ENCODE measurements around the gene NPAS1.
"Not testable (repeated sequence)": the region's sequence is repeated elsewhere in the genome, so short reads cannot be mapped to it uniquely, and the experiment has no call there.

NPAS1 gene

GRCh38 chr19:47068246-47068645 is 48.6 kb downstream of the NPAS1 start:
- Histone ChIP-seq H3K9me3 (ENCODE audit: control insufficient read depth, low read length) (no peaks in the 10 kb centered on the region), H3K4me3 (ENCODE audit: low read length) (no peak overlapping the region), H3K36me3 (ENCODE audit: control insufficient read depth, insufficient read depth, low read length) (peaks cover 22% of the 10 kb centered on the region)

GRCh38 chr19:47068876-47069406 is 49.3 kb downstream of the NPAS1 start:
- no peaks in the 10 kb centered on the region for H3K9me3 ChIP-seq (ENCODE audit: control insufficient read depth, low read length)
- no peak overlapping the region for H3K9ac ChIP-seq (ENCODE audit: low read length)
- H3K27me3 ChIP-seq (ENCODE audit: control insufficient read depth, insufficient read depth, low read length): no peaks in the 10 kb centered on the region
- H3K4me1 ChIP-seq (ENCODE audit: control insufficient read depth, insufficient read depth, low read length): no peaks in the 10 kb centered on the region
- no peak overlapping the region for H3K4me3 ChIP-seq (ENCODE audit: low read length)
- H3K36me3 ChIP-seq (ENCODE audit: control insufficient read depth, insufficient read depth, low read length): peaks cover 22% of the 10 kb centered on the region

More at GRCh38 chr19:47068246-47068645, 48.6 kb downstream of the NPAS1 start:
- Histone ChIP-seq H3K27me3 (ENCODE audit: control insufficient read depth, insufficient read depth, low read length) (no peaks in the 10 kb centered on the region), H3K4me1 (ENCODE audit: control insufficient read depth, insufficient read depth, low read length) (no peaks in the 10 kb centered on the region), H3K9ac (ENCODE audit: low read length) (no peak overlapping the region)

GRCh38 chr19:47069795-47070194 is 50.2 kb downstream of the NPAS1 start:
- no peaks in the 10 kb centered on the region for H3K27me3 ChIP-seq (ENCODE audit: control insufficient read depth, insufficient read depth, low read length)
- H3K9ac ChIP-seq (ENCODE audit: low read length): no peak overlapping the region

GRCh38 chr19:47070756-47071155 is 51.1 kb downstream of the NPAS1 start:
- H3K27me3 ChIP-seq (ENCODE audit: control insufficient read depth, insufficient read depth, low read length): no peaks in the 10 kb centered on the region
- no peak overlapping the region for H3K4me3 ChIP-seq (ENCODE audit: low read length)
- no peaks in the 10 kb centered on the region for H3K9me3 ChIP-seq (ENCODE audit: control insufficient read depth, low read length)
- H3K4me1 ChIP-seq (ENCODE audit: control insufficient read depth, insufficient read depth, low read length): no peaks in the 10 kb centered on the region
- H3K36me3 ChIP-seq (ENCODE audit: control insufficient read depth, insufficient read depth, low read length): peaks cover 15% of the 10 kb centered on the region
- no peak overlapping the region for H3K9ac ChIP-seq (ENCODE audit: low read length)

More at GRCh38 chr19:47069795-47070194, 50.2 kb downstream of the NPAS1 start:
- Histone ChIP-seq H3K4me1 (ENCODE audit: control insufficient read depth, insufficient read depth, low read length) (no peaks in the 10 kb centered on the region), H3K9me3 (ENCODE audit: control insufficient read depth, low read length) (no peaks in the 10 kb centered on the region), H3K36me3 (ENCODE audit: control insufficient read depth, insufficient read depth, low read length) (peaks cover 22% of the 10 kb centered on the region), H3K4me3 (ENCODE audit: low read length) (no peak overlapping the region)

- H3K9me3 ChIP-seq (ENCODE audit: control insufficient read depth, low read length): no peaks in the 10 kb centered on the region
- no peak overlapping the region for H3K4me3 ChIP-seq (ENCODE audit: low read length)
- no peak overlapping the region for H3K9ac ChIP-seq (ENCODE audit: low read length)
- no peaks in the 10 kb centered on the region for H3K4me1 ChIP-seq (ENCODE audit: control insufficient read depth, insufficient read depth, low read length)
- peaks cover 15% of the 10 kb centered on the region for H3K36me3 ChIP-seq (ENCODE audit: control insufficient read depth, insufficient read depth, low read length)
- no peaks in the 10 kb centered on the region for H3K27me3 ChIP-seq (ENCODE audit: control insufficient read depth, insufficient read depth, low read length)
Measured at GRCh38 chr19:47071731-47072130, 52.1 kb downstream of the NPAS1 start.

GRCh38 chr19:47072323-47072722 is 52.7 kb downstream of the NPAS1 start:
- Histone ChIP-seq H3K9ac (ENCODE audit: low read length) (no peak overlapping the region), H3K27me3 (ENCODE audit: control insufficient read depth, insufficient read depth, low read length) (no peaks in the 10 kb centered on the region), H3K36me3 (ENCODE audit: control insufficient read depth, insufficient read depth, low read length) (peaks cover 15% of the 10 kb centered on the region), H3K4me1 (ENCODE audit: control insufficient read depth, insufficient read depth, low read length) (no peaks in the 10 kb centered on the region), H3K4me3 (ENCODE audit: low read length) (no peak overlapping the region), H3K9me3 (ENCODE audit: control insufficient read depth, low read length) (no peaks in the 10 kb centered on the region)

GRCh38 chr19:47073574-47073973 is 53.9 kb downstream of the NPAS1 start:
- H3K36me3 ChIP-seq (ENCODE audit: control insufficient read depth, insufficient read depth, low read length): peaks cover 15% of the 10 kb centered on the region
- no peaks in the 10 kb centered on the region for H3K9me3 ChIP-seq (ENCODE audit: control insufficient read depth, low read length)
- H3K4me1 ChIP-seq (ENCODE audit: control insufficient read depth, insufficient read depth, low read length): no peaks in the 10 kb centered on the region

GRCh38 chr19:47074621-47075020 is 55.0 kb downstream of the NPAS1 start:
- Histone ChIP-seq H3K4me3 (ENCODE audit: low read length) (no peak overlapping the region), H3K9ac (ENCODE audit: low read length) (no peak overlapping the region), H3K4me1 (ENCODE audit: control insufficient read depth, insufficient read depth, low read length) (peaks cover 3% of the 10 kb centered on the region), H3K36me3 (ENCODE audit: control insufficient read depth, insufficient read depth, low read length) (peaks cover 15% of the 10 kb centered on the region), H3K27me3 (ENCODE audit: control insufficient read depth, insufficient read depth, low read length) (no peaks in the 10 kb centered on the region), H3K9me3 (ENCODE audit: control insufficient read depth, low read length) (no peaks in the 10 kb centered on the region)

More at GRCh38 chr19:47073574-47073973, 53.9 kb downstream of the NPAS1 start:
- Histone ChIP-seq H3K4me3 (ENCODE audit: low read length) (no peak overlapping the region), H3K9ac (ENCODE audit: low read length) (no peak overlapping the region), H3K27me3 (ENCODE audit: control insufficient read depth, insufficient read depth, low read length) (no peaks in the 10 kb centered on the region)

GRCh38 chr19:47075179-47075810 is 55.7 kb downstream of the NPAS1 start:
- no peak overlapping the region for H3K9ac ChIP-seq (ENCODE audit: low read length)
- no peaks in the 10 kb centered on the region for H3K9me3 ChIP-seq (ENCODE audit: control insufficient read depth, low read length)
- peaks cover 9% of the 10 kb centered on the region for H3K4me1 ChIP-seq (ENCODE audit: control insufficient read depth, insufficient read depth, low read length)
- H3K27me3 ChIP-seq (ENCODE audit: control insufficient read depth, insufficient read depth, low read length): no peaks in the 10 kb centered on the region
- no peak overlapping the region for H3K4me3 ChIP-seq (ENCODE audit: low read length)
- peaks cover 15% of the 10 kb centered on the region for H3K36me3 ChIP-seq (ENCODE audit: control insufficient read depth, insufficient read depth, low read length)

- Histone ChIP-seq H3K36me3 (ENCODE audit: control insufficient read depth, insufficient read depth, low read length) (peaks cover 14% of the 10 kb centered on the region), H3K9ac (ENCODE audit: low read length) (no peak overlapping the region), H3K27me3 (ENCODE audit: control insufficient read depth, insufficient read depth, low read length) (no peaks in the 10 kb centered on the region)
Measured at GRCh38 chr19:47075941-47076340, 56.3 kb downstream of the NPAS1 start.

GRCh38 chr19:47078351-47078750 is 58.7 kb downstream of the NPAS1 start:
- H3K9ac ChIP-seq (ENCODE audit: low read length); H3K9me3 ChIP-seq (ENCODE audit: control insufficient read depth, low read length); H3K27me3 ChIP-seq (ENCODE audit: control insufficient read depth, insufficient read depth, low read length); H3K4me3 ChIP-seq (ENCODE audit: low read length): not testable (repeated sequence)
- Histone ChIP-seq H3K4me1 (ENCODE audit: control insufficient read depth, insufficient read depth, low read length) (peaks cover 11% of the 10 kb centered on the region), H3K36me3 (ENCODE audit: control insufficient read depth, insufficient read depth, low read length) (peaks cover 14% of the 10 kb centered on the region)

More at GRCh38 chr19:47075941-47076340, 56.3 kb downstream of the NPAS1 start:
- H3K9me3 ChIP-seq (ENCODE audit: control insufficient read depth, low read length): no peaks in the 10 kb centered on the region
- peaks cover 11% of the 10 kb centered on the region for H3K4me1 ChIP-seq (ENCODE audit: control insufficient read depth, insufficient read depth, low read length)
- H3K4me3 ChIP-seq (ENCODE audit: low read length): no peak overlapping the region

- H3K27me3 ChIP-seq (ENCODE audit: control insufficient read depth, insufficient read depth, low read length): no peaks in the 10 kb centered on the region
Measured at GRCh38 chr19:47081095-47081494, 61.5 kb downstream of the NPAS1 start.

More at GRCh38 chr19:47081095-47081494, 61.5 kb downstream of the NPAS1 start:
- Histone ChIP-seq H3K9ac (ENCODE audit: low read length) (no peak overlapping the region), H3K4me1 (ENCODE audit: control insufficient read depth, insufficient read depth, low read length) (peaks cover 11% of the 10 kb centered on the region), H3K9me3 (ENCODE audit: control insufficient read depth, low read length) (no peaks in the 10 kb centered on the region), H3K4me3 (ENCODE audit: low read length) (no peak overlapping the region), H3K36me3 (ENCODE audit: control insufficient read depth, insufficient read depth, low read length) (peaks cover 17% of the 10 kb centered on the region)
